Neural cell (in vitro differentiated cells): ENCODE results near the gene SETBP1. TPM values are rescaled to one million over a fixed set of nuclear protein-coding genes. Genes with fewer than 3 reads are reported as not detected.

Source experiments
- H2AFZ ChIP-seq: fragments of 200-600, 300-800 bp; sonication (generic), shearing (Covaris generic); 2 replicates; pipeline ENCODE4 v1.6.0; 2014; ENCODE audit warnings: low read depth, mild to moderate bottlenecking, antibody characterized with exemption, low read length, moderate library complexity
- H3F3A ChIP-seq: fragments of 200-600 bp; shearing (Covaris generic); 2 replicates; pipeline ENCODE4 v1.6.1; 2016; ENCODE audit warnings: mild to moderate bottlenecking, moderate library complexity, mixed read lengths, antibody characterized with exemption, low read length; ENCODE audit not compliant: insufficient read depth, poor library complexity, severe bottlenecking
- H3K27ac ChIP-seq: fragments of 200-600, 300-800 bp; sonication (generic), shearing (Covaris generic); 2 replicates; pipeline ENCODE4 v1.5.1; 2014; ENCODE audit warnings: mild to moderate bottlenecking, low read length, moderate library complexity
- H3K27me3 ChIP-seq: fragments of 300-800, 200-600 bp; sonication (generic), shearing (Covaris generic); 2 replicates; pipeline ENCODE4 v1.6.0; 2014; ENCODE audit warnings: mild to moderate bottlenecking, low read depth, low read length, moderate library complexity; ENCODE audit not compliant: insufficient read depth
- H3K36me3 ChIP-seq: fragments of 300-800, 200-600 bp; sonication (generic), shearing (Covaris generic); 2 replicates; pipeline ENCODE4 v1.5.1; 2014; ENCODE audit warnings: mild to moderate bottlenecking, antibody characterized with exemption, low read length, moderate library complexity; ENCODE audit not compliant: insufficient read depth
- H3K4me2 ChIP-seq: fragments of 300-800, 200-600 bp; sonication (generic), shearing (Covaris generic); 2 replicates; pipeline ENCODE4 v1.6.0; 2014; ENCODE audit warnings: mild to moderate bottlenecking, low read length
- H3K4me3 ChIP-seq: fragments of 300-800, 200-600 bp; sonication (generic), shearing (Covaris generic); 2 replicates; pipeline ENCODE4 v1.5.1; 2014; ENCODE audit warnings: mild to moderate bottlenecking, low read length, moderate library complexity
- H3K79me2 ChIP-seq: fragments of 200-600 bp; shearing (Covaris generic); replicated peaks from 2 replicates; pipeline ENCODE4 v1.6.0; 2014; ENCODE audit warnings: mild to moderate bottlenecking, low read length, moderate library complexity; ENCODE audit not compliant: insufficient read depth
- H3K9ac ChIP-seq: fragments of 300-800, 200-600 bp; sonication (generic), shearing (Covaris generic); 2 replicates; pipeline ENCODE4 v1.6.1; 2016; ENCODE audit warnings: mild to moderate bottlenecking, low read length, mixed read lengths
- H3K9me2 ChIP-seq: fragments of 200-600 bp; shearing (Covaris generic); 2 replicates; pipeline ENCODE4 v1.6.1; 2016; ENCODE audit warnings: mild to moderate bottlenecking, low read length, mixed read lengths; ENCODE audit not compliant: insufficient read depth
- H3K9me3 ChIP-seq: fragments of 200-600, 300-800 bp; sonication (generic), shearing (Covaris generic); 2 replicates; pipeline ENCODE4 v1.6.1; 2016; ENCODE audit warnings: mild to moderate bottlenecking, mixed run types, low read length, moderate library complexity, mixed read lengths
- H4K20me1 ChIP-seq: fragments of 200-600 bp; shearing (Covaris generic); 2 replicates; pipeline ENCODE4 v1.6.1; 2016; ENCODE audit warnings: mild to moderate bottlenecking, mixed run types; ENCODE audit not compliant: insufficient read depth
- EP300 ChIP-seq: fragments of 450-650 bp; conservative IDR thresholded peaks from 2 replicates; pipeline ENCODE4 v1.6.1; 2014; ENCODE audit warnings: antibody characterized with exemption, mild to moderate bottlenecking, moderate library complexity; ENCODE audit not compliant: poor library complexity, severe bottlenecking
- EZH2 ChIP-seq: fragments of 200-600, 300-800 bp; shearing (Covaris generic), sonication (generic); IDR thresholded peaks from 2 replicates; pipeline ENCODE4 v1.6.1; 2014; ENCODE audit warnings: antibody characterized with exemption, low read length, borderline replicate concordance, mild to moderate bottlenecking; ENCODE audit not compliant: insufficient read depth, poor library complexity, severe bottlenecking
- MXI1 ChIP-seq: fragments of 450-650 bp; conservative IDR thresholded peaks from 2 replicates; pipeline ENCODE4 v1.6.1; 2014; ENCODE audit warnings: antibody characterized with exemption, mild to moderate bottlenecking; ENCODE audit not compliant: poor library complexity, severe bottlenecking
- POLR2AphosphoS5 ChIP-seq: IDR thresholded peaks from 2 replicates; pipeline ENCODE4 v1.6.1; 2012
- RAD21 ChIP-seq: fragments of 450-650 bp; conservative IDR thresholded peaks from 2 replicates; pipeline ENCODE4 v1.6.1; 2014; ENCODE audit warnings: antibody characterized with exemption, mild to moderate bottlenecking, moderate library complexity
- SMC3 ChIP-seq: fragments of 450-650 bp; conservative IDR thresholded peaks from 2 replicates; pipeline ENCODE4 v1.6.1; 2014; ENCODE audit warnings: antibody characterized with exemption, mild to moderate bottlenecking, moderate library complexity; ENCODE audit not compliant: poor library complexity
- TAF1 ChIP-seq: IDR thresholded peaks from 2 replicates; pipeline ENCODE4 v1.6.1; 2012; ENCODE audit warnings: low read depth
- polyA plus RNA-seq: library from polyadenylated mRNA; depleted of rRNA; stranded (reverse); fragments of >200 nt; gene quantifications from 2 replicates; pipeline ENCODE4 v1.2.3, GENCODE V29; 2014
- TF ChIP-seq, protein P1 (sequence below): IDR thresholded peaks from 2 replicates; pipeline ENCODE4 v1.6.1; 2012; ENCODE audit warnings: borderline replicate concordance
- TF ChIP-seq, protein P2 (sequence below): fragments of 450-650 bp; IDR thresholded peaks from 2 replicates; pipeline ENCODE4 v1.5.1; 2014; ENCODE audit warnings: antibody characterized with exemption, mild to moderate bottlenecking, moderate library complexity; ENCODE audit not compliant: poor library complexity, severe bottlenecking

The SETBP1 gene
- polyA plus RNA-seq, 1 donor from 2014 or later: 13.7 TPM

DNA sequence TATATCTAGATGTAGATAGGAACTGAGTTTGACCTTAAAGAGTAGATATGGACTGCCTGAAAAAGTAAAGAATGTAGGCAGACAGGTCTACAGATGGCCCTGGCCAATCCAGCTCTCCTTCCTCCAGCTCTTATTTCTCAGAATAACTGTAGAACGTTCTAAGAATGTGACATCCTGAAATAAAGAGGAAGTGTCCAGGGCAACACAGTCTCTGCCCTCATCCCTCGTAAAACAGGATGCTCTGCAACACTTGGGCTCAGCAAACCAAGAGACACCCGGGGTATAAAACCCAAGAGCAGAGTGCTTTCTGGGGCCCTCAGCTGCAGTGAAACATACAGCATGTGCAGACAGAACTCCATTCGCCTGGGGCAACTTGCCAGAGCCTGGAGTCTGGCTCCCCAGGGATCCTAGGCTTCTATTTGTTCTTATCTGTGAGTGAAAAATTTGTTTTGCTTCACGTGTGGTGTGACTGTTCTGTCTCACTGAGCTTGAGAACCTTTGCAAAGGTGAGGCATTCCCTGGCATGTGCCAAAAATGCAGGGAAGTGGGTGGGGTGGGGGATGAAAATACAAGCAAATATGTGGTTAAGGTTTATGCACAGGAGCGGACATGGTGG lies 401.0 kb downstream of the SETBP1 start:
- H3K9me3 ChIP-seq: no peaks in the 10 kb centered on the region
- H3K27ac ChIP-seq: no peak overlapping the region
- TF ChIP-seq EZH2: no peak
- no peak for TF ChIP-seq TAF1
- H3K4me2 ChIP-seq: no peak overlapping the region
- no peaks in the 10 kb centered on the region for H4K20me1 ChIP-seq
- no peaks in the 10 kb centered on the region for H3K9me2 ChIP-seq
- H3K27me3 ChIP-seq: no peaks in the 10 kb centered on the region
- H3K9ac ChIP-seq: no peak overlapping the region
- no peak overlapping the region for H2AFZ ChIP-seq
- no peaks in the 10 kb centered on the region for H3F3A ChIP-seq
- no peaks in the 10 kb centered on the region for H3K36me3 ChIP-seq
- no peak overlapping the region for H3K4me3 ChIP-seq
- H3K79me2 ChIP-seq: no peaks in the 10 kb centered on the region

DNA sequence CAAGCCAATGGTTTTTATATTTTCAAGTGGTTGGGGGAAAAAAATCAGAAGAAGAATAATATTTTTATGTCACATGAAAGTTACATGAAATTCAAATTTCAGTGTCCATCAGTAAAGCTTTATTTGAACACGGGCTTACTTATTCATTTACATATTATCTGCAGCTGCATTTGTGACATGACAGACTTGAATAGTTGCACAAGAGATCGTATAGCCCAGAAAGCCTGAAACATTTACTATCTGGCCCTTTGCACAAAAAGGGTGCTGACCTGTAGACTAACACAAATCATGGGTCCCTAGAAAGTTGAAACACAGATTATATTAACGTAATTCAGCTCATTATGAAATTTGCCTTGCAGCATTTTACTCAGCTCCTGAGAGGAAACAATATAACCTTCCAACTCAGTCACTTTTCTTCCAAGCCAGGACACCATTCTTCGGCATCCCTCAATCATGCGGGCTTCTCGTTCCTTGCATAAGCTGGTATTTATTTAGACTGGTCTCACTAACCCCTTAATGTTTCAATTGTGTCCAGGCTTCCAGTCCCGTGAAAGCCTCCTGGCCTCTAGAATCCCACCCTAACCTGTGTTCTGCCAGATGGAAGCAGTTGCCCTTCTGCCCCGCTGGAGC lies 402.7 kb downstream of the SETBP1 start:
- Histone ChIP-seq H3K27me3 (no peaks in the 10 kb centered on the region), H3K4me3 (no peak overlapping the region), H2AFZ (no peak overlapping the region), H4K20me1 (no peaks in the 10 kb centered on the region), H3K36me3 (no peaks in the 10 kb centered on the region), H3K79me2 (no peaks in the 10 kb centered on the region), H3K9ac (no peak overlapping the region), H3K27ac (no peak overlapping the region), H3K9me3 (no peaks in the 10 kb centered on the region), H3K4me2 (no peak overlapping the region), H3F3A (no peaks in the 10 kb centered on the region), H3K9me2 (no peaks in the 10 kb centered on the region)
- TF ChIP-seq POLR2AphosphoS5: no peak
- TF ChIP-seq, protein P1, sequence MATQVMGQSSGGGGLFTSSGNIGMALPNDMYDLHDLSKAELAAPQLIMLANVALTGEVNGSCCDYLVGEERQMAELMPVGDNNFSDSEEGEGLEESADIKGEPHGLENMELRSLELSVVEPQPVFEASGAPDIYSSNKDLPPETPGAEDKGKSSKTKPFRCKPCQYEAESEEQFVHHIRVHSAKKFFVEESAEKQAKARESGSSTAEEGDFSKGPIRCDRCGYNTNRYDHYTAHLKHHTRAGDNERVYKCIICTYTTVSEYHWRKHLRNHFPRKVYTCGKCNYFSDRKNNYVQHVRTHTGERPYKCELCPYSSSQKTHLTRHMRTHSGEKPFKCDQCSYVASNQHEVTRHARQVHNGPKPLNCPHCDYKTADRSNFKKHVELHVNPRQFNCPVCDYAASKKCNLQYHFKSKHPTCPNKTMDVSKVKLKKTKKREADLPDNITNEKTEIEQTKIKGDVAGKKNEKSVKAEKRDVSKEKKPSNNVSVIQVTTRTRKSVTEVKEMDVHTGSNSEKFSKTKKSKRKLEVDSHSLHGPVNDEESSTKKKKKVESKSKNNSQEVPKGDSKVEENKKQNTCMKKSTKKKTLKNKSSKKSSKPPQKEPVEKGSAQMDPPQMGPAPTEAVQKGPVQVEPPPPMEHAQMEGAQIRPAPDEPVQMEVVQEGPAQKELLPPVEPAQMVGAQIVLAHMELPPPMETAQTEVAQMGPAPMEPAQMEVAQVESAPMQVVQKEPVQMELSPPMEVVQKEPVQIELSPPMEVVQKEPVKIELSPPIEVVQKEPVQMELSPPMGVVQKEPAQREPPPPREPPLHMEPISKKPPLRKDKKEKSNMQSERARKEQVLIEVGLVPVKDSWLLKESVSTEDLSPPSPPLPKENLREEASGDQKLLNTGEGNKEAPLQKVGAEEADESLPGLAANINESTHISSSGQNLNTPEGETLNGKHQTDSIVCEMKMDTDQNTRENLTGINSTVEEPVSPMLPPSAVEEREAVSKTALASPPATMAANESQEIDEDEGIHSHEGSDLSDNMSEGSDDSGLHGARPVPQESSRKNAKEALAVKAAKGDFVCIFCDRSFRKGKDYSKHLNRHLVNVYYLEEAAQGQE: no peak
- no peak for TF ChIP-seq TAF1
- no peak for TF ChIP-seq EP300
- TF ChIP-seq RAD21: no peak
- TF ChIP-seq, protein P2, sequence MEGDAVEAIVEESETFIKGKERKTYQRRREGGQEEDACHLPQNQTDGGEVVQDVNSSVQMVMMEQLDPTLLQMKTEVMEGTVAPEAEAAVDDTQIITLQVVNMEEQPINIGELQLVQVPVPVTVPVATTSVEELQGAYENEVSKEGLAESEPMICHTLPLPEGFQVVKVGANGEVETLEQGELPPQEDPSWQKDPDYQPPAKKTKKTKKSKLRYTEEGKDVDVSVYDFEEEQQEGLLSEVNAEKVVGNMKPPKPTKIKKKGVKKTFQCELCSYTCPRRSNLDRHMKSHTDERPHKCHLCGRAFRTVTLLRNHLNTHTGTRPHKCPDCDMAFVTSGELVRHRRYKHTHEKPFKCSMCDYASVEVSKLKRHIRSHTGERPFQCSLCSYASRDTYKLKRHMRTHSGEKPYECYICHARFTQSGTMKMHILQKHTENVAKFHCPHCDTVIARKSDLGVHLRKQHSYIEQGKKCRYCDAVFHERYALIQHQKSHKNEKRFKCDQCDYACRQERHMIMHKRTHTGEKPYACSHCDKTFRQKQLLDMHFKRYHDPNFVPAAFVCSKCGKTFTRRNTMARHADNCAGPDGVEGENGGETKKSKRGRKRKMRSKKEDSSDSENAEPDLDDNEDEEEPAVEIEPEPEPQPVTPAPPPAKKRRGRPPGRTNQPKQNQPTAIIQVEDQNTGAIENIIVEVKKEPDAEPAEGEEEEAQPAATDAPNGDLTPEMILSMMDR: no peak
- TF ChIP-seq SMC3: no peak
- no peak for TF ChIP-seq MXI1
- no peak for TF ChIP-seq EZH2
